ENCODE results near the gene SYN1.
"Not testable (repeated sequence)": the region's sequence is repeated elsewhere in the genome, so short reads cannot be mapped to it uniquely, and the experiment has no call there.

SYN1 gene

DNA sequence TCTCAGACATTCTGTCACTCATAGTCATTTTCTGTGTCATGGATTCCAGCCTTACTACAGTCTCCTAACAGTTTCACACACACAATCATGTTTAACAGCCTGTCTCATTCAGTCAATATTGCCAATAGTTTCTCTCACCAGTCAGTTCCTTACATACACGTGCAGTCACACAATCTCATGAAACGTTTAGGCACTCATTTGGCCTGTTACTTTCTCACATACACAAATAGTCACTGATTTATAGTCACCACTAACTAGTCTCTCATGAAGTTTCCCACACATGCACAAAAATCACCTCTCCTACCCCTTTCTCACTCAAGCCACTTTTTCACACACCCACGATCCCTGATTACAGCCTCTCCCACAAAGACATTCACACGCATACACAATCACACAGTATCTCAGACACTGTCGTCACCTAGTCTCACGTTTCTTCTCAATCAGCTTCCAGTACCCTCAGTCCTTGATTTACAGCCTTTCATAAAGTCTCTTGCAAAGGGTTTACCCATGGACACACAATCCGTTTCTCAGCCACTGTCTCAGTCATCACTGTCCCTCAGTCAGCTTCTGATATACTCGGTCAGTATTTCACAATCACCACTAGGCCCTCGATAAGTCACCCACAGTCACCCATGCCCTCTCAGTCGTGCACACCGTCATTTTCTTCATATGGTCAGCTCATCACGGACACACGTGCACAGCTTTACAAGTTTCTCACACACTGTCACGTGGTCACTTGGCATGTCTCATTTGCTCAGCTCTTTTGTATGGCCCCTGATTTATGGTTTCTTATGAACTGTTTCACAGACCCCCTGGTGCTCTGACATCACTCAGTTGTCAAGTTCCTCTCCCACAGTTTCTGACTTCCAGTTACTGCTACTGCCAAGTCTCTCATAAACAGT lies 14.3 kb upstream of the SYN1 start:
- no peak for DNase-seq (ENCODE audit: low spot score)

- no peak for DNase-seq (ENCODE audit: low spot score)
Observed at GRCh38 chrX:47632666-47633065, 13.0 kb upstream of the SYN1 start.

DNA sequence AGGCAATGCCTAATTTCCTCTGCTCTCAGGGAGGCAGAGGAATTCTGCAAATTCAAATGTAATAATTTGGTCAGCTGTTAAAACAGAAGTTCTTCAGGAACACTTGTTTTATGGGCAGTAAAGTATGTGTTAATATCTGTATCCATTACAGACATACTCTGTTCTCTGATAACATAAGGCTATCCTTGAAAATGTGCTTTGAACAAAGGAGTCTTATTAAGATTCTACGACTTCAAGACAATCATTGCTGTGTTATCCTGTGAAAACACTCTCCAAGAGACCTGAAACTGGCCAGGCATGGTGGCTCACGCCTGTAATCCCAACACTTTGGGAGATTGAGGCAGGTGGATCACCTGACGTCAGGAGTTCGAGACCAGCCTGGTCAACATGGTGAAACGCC lies 12.0 kb upstream of the SYN1 start:
- DNase-seq (ENCODE audit: low spot score) = no peak

GRCh38 chrX:47629419-47630200 lies 10.0 kb upstream of the SYN1 start, which contains the start of gene CFP:
CFP (minus strand) TSS chrX:47629930; CDS start chrX:47629844, 86 bp downstream.
- DNase-seq (ENCODE audit: low spot score) = no peak

GRCh38 chrX:47628982-47629381 lies 9.3 kb upstream of the SYN1 start:
- peak; percentile 29 for DNase-seq (ENCODE audit: low spot score)

GRCh38 chrX:47625365-47625764 lies 5.7 kb upstream of the SYN1 start:
- DNase-seq (ENCODE audit: low spot score) = no peak

- DNase-seq (ENCODE audit: low spot score) = no peak
Observed at GRCh38 chrX:47623540-47624027, 3.9 kb upstream of the SYN1 start.

- no peak for DNase-seq (ENCODE audit: low spot score)
Observed at GRCh38 chrX:47621851-47622250, 2.2 kb upstream of the SYN1 start.

DNA sequence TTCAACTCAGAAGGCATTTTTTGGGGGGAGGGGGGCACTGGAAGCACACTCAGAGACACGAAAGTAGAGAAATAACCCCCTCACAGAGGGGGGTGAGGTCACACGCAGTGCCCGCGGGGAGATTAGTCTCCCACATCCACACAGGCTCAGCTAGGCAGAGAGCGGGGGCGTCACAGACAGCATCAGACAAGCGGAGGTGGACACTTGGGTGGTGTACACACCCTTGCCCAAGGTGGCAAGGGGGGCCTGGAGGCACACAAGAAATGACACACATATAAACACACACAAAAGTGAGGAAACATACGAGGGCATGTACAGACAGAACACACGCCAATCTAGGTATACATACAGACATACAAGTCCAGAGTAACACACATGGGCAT lies 637 bp upstream of the SYN1 start:
- no peak for DNase-seq (ENCODE audit: low spot score)

DNA sequence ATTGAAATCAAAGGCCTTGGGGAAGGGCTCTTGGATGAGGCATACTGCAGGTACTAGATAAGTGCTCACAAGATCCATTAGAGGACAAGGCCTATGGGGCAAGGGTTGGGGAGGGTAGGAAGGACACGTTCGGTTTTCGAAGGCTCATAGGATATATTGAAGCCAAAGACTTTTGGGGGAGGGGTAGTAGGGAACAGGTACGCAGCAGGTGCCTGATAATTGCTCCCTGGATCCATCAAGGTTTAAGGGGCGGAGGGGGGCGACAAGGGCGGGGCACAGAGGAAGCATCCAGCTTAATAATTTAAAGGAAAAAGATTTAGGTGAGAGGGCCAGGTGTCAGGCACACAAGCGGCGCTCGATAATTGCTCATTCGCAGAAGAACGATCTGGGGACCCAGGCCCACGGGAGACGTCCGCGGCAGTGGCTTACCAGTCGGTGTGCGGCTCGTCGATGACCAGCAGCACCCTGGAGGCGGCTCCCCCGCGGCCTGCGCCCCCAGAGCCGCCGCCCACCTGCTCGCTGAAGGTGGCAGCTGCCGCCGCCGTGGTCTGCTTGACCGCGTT lies 653 bp downstream of the SYN1 start:
- no peak for DNase-seq (ENCODE audit: low spot score)

- no peak for DNase-seq (ENCODE audit: low spot score)
Observed at GRCh38 chrX:47614618-47615017, 5.0 kb downstream of the SYN1 start.

DNA sequence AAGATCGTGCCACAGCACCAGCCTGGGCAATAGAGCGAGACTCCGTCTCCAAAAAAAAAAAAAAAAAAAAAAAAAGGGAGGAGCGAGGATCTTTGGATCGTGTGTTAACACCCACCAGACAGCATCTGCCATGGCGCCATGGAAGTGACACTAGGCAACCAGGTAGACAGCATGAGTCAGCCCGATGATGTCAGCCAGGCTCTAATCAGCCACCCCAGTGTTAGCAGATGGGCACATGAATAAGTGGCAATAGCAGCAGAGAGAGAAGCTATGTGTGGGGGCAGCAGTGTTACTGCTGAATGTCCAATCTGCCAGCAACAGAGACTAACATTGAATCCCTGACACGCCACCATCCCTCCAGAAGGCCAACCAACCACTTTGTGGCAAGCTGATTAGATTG lies 6.6 kb downstream of the SYN1 start:
- no peak for DNase-seq (ENCODE audit: low spot score)

DNA sequence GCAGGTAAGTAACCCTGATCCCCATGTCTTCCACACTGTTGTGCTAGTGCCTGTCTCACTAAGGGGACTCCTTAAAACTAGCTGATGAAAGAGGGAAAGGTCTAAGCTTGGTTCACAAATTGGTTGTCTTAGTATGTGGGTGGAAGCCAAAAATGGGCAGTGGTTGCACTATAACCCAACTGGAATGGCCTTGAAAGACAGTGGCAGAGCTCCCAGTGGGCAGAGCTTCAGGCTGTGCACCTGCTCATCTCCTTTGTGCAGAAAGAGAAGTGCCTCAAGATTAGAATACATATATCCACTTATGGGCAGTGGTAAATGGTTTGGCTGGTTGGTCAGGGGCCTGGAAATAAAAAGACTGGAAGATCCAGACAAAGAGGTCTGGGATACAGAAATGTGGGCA lies 7.2 kb downstream of the SYN1 start:
- no peak for DNase-seq (ENCODE audit: low spot score)

- no peak for DNase-seq (ENCODE audit: low spot score)
Observed at GRCh38 chrX:47611926-47612325, 7.7 kb downstream of the SYN1 start.

DNA sequence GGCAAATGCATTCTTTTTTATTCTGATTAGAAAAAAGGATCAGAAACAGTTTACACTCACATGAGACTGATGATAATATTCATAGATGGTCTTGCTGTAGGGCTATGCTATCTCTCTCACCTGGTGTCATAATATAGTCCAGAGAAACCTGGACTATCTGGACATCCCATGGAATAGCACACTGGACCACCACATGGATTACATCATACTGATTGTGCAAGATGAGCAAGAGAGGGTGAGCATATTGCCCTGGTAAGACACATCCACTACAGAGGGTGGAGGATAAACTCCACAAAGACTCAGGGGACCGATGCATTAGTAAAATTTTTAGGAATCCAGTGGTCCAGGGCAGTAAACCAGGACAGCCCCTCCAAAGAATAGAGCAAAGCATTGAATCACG lies 8.2 kb downstream of the SYN1 start:
- no peak for DNase-seq (ENCODE audit: low spot score)

GRCh38 chrX:47610511-47610910 lies 9.1 kb downstream of the SYN1 start:
- DNase-seq (ENCODE audit: low spot score) = no peak

DNA sequence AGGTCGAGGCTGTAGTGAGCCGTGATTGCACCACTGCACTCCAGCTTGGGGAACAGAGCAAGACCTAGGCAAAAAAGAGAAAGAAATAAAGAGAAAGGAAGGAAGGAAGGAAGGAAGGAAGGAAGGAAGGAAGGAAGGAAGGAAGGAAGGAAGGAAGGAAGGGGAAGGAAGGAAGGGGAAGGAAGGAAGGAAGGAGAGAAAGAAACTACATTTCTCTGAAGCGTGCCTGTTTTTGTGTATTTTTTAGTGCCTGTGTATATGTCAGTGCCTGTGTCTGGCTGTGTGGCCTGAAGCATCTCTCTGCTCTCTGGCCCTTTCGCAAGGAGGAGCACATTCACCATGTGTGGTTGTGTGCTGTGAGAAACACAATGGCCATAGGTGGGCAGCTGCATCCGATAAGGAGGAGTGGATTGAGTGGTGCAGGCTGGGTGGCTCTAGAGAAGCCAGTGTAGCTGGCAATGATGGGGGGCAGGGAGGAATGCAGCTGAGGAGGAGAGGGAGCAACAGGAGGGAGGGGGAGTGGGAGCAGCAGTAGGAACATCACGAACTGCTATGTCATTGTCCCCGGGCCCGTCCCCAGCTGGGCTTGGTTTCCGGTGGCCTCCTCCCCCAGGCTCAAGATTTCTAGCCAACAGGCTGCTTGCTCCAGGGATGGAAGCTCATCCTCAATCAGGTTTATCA lies 11.4 kb downstream of the SYN1 start:
- DNase-seq (ENCODE audit: low spot score) = no peak

DNA sequence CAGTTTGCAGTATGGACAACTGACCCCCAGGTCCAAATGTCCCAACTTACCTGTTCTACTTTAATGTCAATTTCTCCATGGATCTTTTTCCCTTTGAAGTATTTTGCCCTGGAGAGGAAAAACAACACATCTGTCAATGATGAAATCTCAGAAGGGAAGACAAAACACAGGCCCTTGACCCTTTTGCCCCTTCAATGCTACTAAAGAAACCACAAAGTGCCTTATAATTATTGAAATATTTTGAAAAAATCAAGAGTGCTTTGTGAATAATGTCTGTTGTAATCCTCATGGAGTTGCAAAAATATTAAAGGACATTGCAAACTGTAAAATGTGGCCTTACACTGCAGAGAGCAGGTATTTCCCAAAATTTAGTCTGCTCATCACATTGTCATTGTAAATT lies 12.6 kb downstream of the SYN1 start:
- DNase-seq (ENCODE audit: low spot score) = no peak

DNA sequence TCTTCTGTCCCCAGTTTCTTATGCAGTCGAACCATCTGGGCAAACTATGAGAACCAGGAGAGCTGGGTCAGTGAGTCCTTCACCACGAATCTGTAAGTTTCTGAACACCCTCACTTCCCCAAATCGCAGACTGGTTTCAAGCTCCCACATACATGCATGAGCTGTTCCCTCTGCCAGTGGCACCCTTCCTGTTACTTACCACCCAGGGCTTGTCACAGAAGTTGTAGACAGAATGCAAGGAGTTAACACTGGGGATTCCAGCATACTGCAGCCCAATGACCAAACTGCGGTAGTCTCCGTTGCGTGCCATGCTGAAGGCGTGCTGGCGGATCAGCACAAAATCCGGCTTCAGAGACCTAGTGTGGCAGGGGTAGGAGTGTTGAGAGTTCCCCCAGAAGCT lies 14.6 kb downstream of the SYN1 start:
- DNase-seq (ENCODE audit: low spot score) = no peak

DNA sequence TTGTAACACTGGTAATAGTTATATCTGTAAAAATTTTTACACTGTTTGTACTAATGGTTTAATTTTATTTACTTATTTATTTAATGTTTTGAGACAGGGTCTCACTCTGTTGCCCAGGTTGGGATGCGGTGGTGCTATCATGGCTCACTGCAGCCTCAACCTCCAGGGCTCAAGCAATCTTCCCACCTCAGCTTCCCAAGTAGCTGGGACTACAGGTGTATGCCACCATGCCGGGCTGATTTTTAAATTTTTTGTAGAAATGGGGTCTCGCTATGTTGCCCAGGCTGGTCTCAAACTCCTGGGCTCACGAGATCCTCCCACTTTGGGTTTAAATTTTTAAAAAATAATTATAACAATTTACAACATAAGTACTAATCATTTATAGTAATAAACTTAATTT lies 16.5 kb downstream of the SYN1 start:
- DNase-seq (ENCODE audit: low spot score) = not testable (repeated sequence)

DNA sequence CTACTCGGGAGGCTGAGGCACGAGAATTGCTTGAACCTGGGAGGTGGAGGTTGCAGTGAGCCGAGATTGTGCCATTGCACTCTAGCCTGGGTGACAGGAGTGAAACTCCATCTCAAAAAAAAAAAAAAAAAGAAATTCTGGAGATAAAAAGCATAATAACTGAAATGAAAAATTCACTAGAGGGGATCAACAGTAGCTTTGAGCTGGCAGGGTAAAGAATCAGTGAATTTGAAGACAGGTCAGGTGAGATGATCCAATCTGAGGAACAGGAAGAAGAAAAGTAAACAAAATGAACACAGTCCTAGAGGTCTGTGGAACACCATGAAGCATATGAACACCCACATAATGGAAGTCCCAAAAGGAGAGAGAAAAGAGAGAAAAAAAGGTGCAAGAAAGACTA lies 22.4 kb downstream of the SYN1 start:
- DNase-seq (ENCODE audit: low spot score) = no peak

GRCh38 chrX:47596256-47596655 lies 23.4 kb downstream of the SYN1 start:
- no peak for DNase-seq (ENCODE audit: low spot score)

Measured in NAMALWA (cell line).